ENCODE results near the gene LRP1B.
A peak's percentile ranks its signal among the peaks of the same experiment; 100 is the strongest.

The LRP1B gene

DNA sequence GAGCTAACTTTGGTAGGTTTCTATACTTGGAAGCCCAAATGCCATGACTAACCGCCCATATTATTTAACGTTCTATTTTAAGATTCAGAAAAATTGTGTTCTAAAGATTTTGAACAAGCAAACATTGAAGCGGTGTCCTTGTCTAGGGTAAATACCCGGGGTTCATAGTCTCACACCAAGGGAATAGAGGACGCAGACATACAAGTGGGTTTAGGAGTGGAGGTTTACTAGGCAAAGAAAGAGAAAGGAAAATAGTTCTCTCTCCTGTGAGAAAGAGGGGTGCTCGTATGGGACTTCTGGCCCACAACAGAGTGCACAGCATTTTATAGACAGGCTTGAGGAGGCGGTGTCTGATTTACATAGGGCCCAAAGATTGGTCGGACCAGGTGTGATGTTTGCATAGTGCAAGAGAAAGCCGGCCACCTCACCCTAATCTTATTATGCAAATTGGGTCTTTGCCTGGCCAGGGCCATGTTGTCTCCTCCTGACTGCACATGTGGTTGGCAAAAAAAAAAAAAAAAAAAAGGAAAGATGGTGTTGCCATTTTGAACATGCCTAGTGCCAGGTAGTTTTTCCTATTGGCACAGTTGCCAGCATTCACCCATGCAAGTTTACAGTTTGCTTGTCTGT is 1062.6 kb downstream of the LRP1B start:
- DNase-seq, result peak; percentile 3

DNA sequence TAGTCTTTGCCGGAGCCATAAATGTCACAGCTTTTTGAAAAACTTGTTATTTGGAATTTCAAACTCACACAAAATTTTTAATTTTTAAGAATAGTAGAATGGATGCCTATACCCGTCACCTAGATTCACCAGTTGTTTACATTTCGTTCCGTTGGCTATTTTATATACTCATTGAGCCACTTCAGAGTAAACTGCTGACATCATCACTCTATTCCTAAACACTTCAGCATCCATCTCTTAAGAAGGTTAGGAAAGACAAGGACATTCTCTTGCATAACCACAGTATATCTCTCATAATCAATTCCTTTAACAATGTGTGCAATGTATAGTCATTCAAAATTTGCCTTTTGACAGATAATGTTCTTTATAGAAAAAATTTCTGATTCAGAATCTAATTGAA is 1065.8 kb downstream of the LRP1B start:
- no peak for DNase-seq

GRCh38 chr2:141063406-141063805 is 1067.4 kb downstream of the LRP1B start:
- no peak for DNase-seq

- DNase-seq, result peak; percentile 56
Observed at GRCh38 chr2:141062443-141062842, 1068.4 kb downstream of the LRP1B start.

GRCh38 chr2:141062031-141062430 is 1068.8 kb downstream of the LRP1B start:
- DNase-seq, result peak; percentile 58

GRCh38 chr2:141058556-141058955 is 1072.3 kb downstream of the LRP1B start:
- DNase-seq, result no peak

DNA sequence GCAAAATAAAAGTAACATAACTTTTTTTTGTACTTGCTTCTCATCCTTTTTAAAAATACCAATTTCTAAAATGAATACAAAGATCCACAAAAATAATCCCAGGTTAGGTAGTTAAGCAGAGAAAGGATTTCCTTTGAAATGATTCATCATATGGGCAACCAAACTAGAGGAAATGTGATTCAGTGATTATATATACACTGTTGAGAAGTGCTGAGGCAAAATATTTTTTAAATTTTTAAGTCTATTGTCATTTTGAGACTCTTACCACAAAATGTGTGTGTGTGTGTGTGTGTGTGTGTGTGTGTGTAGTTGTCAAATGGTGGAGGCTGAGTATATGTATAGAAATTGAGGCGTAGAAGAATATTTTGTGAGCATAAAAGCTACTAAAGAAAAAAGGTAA is 1075.3 kb downstream of the LRP1B start:
- no peak for DNase-seq

DNA sequence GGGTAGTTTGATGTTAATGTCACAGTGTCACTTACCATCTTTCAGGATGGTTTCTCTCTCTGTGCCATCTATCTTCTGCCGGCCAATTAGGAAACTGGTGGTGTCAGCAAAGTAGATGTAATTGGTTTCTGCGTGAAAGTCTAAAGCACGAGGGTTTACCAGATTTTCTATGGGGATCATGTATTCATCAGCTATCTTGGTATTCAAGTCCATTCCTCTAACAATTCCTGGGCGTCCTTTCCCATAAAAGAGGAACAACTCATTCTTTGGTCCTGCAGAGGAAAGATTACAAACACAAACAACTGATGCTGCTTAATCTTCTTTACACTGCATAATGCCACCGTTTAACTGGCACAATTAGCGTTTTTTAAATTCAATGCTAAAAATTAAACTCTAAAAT is 1081.9 kb downstream of the LRP1B start:
- DNase-seq, result no peak

DNA sequence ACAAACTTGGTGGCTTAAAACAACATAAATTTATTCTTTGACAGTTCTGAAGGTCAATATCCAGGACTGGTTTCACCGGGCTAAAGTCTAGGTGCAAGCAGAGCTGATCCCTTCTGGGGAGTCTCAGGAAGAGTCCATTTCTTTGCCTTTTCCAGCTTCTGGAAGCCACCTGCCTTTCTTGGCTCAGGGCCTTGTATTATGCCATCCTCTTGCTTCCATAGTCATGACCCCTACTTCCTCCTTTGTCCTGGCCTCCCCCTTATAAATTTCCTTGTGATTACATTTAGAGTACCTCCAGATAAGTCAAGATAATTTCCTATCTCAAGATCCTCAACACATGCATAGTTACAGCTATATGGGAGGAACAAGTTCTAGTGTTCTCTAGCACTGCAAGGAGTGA is 1089.5 kb downstream of the LRP1B start:
- DNase-seq, result peak; percentile 12

DNA sequence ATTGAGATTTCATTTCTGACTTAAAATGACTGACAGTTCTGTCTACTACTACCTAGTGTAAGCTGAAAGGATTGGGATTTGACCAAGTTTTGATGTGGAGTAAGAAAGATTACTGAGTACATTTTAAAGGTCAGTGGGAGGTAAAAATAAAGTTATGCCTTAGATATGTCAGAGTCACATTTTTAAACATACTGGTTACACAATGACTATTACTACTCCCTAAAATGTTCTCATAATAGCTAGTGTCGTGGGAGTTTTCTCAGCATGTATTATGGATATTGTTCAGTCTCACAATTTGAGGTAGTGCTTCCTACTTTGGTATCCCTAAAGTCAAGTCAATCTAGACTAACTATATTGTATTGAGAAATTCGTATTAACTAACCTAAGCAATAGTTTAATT is 1092.5 kb downstream of the LRP1B start:
- DNase-seq, result no peak

DNA sequence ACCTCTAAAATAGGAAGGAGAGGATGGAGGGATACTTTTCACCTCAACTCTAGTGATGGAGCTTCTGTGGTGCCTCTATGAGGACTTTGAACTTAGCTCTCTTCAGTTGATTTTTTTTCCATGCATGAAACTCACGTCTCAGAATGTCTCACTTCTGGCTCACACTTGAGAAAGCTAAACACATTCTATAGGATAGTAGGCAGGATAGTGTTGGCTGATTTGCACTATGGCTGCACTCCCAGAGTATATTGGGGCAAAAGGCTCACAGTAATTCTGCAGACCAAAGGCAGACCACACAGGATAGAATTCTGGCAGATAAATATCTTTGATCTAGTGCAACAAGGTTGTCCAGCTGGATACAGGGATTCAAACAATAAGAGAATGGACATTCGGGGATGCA is 1093.5 kb downstream of the LRP1B start:
- DNase-seq, result no peak

GRCh38 chr2:141035846-141036420 is 1094.9 kb downstream of the LRP1B start:
- DNase-seq, result no peak

- no peak for DNase-seq
Observed at GRCh38 chr2:141029428-141030078, 1101.3 kb downstream of the LRP1B start.

GRCh38 chr2:141027221-141027620 is 1103.6 kb downstream of the LRP1B start:
- DNase-seq, result no peak

DNA sequence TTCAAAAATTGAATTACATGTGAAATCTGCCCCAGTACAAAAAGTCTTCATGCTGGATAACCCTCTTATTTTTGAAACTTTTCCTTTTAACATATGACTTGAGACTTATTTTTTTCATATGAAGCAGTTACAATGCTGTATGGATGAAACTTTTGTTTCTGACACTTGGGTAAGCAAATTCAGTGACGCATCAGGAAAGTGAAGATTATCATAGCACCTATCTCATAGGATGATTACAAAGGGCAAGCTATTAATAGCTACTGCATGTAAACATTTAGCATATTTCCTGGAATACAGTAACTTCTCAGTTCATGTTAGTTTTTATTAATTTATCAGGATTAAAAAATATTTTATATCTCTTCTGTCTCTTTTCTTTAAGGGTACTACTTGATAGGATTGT is 1109.2 kb downstream of the LRP1B start:
- no peak for DNase-seq

- DNase-seq, result no peak
Observed at GRCh38 chr2:141021109-141021508, 1109.7 kb downstream of the LRP1B start.

- no peak for DNase-seq
Observed at GRCh38 chr2:141020346-141020745, 1110.5 kb downstream of the LRP1B start.

DNA sequence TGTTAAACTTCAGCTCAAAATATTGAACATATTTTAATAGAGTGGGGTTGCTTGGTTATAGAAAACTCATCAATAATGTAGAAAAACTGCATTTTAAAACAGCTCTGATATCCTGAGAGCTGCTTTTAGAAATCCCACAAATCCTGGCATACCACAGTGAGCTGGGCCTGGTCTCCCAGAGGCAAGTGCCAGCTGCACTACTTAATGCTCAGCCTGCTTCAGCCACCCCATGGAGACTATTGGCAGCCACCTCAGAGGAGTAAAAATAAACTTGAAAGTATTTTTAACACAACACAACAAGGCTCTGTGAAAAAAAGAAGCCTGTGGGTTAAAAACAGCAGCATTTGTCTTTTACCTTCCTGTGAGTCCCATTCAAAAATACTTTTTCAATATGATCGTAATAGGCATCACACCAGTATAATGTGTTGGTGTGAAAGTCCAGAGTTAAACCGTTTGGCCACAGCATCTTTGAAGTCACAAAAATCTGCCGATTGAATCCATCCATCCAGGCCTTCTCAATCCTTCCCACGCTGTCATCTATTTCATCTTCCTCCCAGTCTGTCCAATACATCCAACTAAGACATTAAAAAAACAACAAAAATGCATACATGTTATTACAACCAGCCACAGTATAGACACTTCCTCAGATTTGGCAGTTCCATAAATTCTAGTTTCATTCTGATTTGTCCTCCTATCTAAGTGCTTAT is 1115.3 kb downstream of the LRP1B start:
- DNase-seq, result peak; percentile 86

GRCh38 chr2:141003967-141004657 is 1126.7 kb downstream of the LRP1B start:
- no peak for DNase-seq

GRCh38 chr2:141001750-141002149 is 1129.1 kb downstream of the LRP1B start:
- DNase-seq, result no peak

DNA sequence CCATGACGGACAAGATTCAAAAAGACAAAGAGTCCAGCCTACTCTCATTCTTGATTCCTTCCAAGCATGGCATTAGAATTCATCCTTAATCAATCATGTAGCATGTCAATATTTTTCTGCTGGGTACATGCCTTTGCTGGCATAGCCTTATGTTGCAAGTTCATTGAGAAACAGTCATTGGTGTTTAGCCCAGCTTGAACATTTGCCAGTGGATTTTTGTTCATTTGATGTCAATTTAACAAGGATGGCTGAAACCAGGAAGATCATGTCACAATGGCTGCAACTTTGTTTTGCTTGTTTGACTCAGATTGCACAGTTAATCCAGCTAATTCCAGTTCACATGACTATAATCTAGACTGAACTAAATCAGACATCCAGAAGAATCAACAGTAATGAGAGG is 1132.2 kb downstream of the LRP1B start:
- DNase-seq, result peak; percentile 35

DNA sequence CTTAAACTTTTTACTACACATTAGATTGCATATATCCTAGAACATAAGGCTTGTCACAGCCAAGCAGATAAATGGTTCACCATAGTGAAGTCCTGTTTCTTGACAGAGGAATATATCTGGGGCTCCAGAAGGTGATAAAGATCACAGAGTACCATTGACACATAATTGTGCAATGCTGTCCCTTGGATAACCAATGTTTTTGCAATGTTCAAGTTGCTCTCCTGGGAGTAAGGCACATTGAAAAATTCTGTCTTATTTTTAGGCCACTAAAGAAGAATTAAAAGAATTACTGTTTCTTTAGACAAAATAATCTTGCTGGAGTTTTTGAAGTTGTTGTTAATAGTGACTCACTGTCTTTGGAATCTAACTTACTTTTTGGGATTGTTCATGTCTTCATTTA is 1132.8 kb downstream of the LRP1B start:
- DNase-seq, result no peak

- no peak for DNase-seq
Observed at GRCh38 chr2:140994856-140995255, 1136.0 kb downstream of the LRP1B start.
